ENCODE results near the gene RIMS1.

The RIMS1 gene

DNA sequence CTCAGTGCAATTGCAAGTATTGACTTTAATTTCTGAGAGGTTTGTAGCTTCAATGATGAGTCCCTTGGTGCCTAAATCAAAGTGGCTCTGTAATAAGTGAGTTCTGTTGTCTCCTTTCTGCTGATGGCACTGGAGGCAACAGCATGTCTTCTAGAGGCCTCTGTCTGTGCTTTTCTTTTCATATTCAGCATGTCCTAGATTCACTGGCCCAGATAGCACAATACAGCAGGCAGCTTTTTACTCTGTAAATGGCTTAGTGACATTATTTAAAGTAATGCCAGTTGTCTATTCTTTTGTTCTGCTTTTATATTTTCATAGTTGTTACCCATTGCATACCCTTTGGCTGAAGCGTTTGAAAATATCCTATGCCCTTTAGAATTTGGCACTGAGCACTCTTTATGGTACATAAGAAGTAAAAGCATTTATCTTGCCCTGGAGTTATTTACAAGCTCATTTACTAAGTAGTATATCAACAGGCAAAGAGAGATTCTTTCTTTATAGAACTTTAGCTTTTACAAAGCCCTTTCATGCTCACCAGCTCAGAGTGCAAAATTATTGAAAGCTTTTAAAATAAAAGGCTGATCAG lies 464.0 kb downstream of the RIMS1 start:
- no peak for DNase-seq (ENCODE audit: low read depth)

GRCh38 chr6:72363844-72364740 lies 477.7 kb downstream of the RIMS1 start:
- no peak for DNase-seq (ENCODE audit: low read depth)

GRCh38 chr6:72365773-72366172 lies 479.4 kb downstream of the RIMS1 start:
- DNase-seq (ENCODE audit: low read depth), result no peak

GRCh38 chr6:72367439-72367838 lies 481.1 kb downstream of the RIMS1 start:
- no peak for DNase-seq (ENCODE audit: low read depth)

DNA sequence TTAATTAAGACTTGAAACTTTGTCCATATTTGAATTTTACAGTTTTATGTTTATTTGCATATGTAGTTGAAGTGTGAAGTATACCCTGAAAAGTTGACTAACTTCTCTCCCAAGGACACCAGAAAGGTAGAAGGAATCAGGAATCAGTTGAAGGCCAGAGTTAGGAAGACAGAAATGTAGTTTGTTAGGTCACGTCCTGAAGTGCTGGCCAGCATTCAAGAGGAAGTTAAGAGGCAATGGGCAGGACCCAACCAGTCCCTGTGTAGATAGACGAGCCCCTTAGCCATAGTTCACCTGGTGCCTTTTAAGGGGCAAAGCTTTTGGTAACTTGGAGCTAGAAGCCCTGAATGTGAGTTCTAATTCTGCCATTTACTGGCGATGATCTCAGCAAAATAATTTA lies 485.1 kb downstream of the RIMS1 start:
- no peak for DNase-seq (ENCODE audit: low read depth)

DNA sequence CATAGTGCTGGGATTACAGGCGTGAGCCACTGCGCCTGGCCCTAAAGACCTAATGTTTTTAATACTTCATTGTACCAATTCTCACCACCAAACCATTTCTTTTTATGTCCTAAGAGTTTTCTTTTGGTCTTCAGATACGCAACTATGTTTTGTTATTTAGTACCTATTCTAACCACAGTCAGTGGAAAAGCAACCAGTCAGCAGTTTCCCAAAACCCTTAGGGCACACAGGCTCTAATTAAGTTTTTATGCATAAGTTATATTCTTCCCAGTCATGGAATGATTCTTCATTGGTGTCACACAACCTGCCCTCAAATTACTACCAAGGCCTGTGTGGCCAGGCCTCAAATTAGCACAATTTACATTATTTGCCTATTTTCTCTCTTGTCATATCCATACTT lies 487.8 kb downstream of the RIMS1 start:
- no peak for DNase-seq (ENCODE audit: low read depth)

- no peak for DNase-seq (ENCODE audit: low read depth)
These were observed 488.5 kb downstream of the RIMS1 start for GRCh38 chr6:72374857-72375256.

- DNase-seq (ENCODE audit: low read depth), result no peak
These were observed 490.4 kb downstream of the RIMS1 start for GRCh38 chr6:72376736-72377135.

GRCh38 chr6:72381076-72381475 lies 494.7 kb downstream of the RIMS1 start:
- no peak for DNase-seq (ENCODE audit: low read depth)

DNA sequence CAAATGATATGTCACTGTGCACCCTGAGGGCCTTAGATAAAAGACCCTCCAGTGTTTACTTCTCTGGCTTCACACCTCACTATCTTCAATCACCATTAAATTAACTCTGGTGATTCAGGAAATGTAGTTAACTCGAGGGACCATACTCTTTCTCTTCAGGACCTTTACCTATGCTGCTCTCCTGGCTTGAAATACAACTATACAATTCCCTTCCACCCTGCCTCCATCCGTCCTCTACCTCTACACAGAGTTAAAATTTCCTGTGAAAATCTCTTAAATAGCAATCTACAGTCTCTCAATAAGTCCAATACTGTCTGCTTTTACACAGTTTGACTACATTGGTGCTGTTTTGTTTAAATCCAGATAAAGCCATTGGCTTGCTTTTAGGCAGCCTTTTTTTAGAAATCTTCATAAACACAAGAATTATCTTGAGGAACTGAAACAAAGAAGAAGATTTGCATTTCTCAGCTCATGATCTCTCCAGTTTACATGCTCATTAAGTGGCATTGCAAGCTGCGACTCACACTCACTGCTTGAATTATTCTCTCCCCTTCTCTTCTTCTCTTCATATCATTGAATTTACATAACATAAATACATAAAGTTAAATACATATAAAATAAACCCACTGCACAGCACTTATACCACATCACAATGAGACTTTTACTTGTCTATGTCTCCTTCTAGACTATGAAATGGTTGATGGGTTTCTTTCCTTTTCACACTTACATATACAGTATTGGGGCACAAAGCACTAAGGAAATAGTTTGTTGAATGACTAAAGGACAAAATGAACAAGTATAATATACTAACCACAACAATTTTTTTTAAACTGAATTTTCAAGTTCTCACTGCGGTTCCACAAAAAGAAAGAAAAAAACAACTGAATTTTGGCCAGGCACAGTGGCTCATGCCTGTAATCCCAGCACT lies 496.5 kb downstream of the RIMS1 start:
- no peak for DNase-seq (ENCODE audit: low read depth)

- DNase-seq (ENCODE audit: low read depth), result no peak
These were observed 500.0 kb downstream of the RIMS1 start for GRCh38 chr6:72386324-72386723.

DNA sequence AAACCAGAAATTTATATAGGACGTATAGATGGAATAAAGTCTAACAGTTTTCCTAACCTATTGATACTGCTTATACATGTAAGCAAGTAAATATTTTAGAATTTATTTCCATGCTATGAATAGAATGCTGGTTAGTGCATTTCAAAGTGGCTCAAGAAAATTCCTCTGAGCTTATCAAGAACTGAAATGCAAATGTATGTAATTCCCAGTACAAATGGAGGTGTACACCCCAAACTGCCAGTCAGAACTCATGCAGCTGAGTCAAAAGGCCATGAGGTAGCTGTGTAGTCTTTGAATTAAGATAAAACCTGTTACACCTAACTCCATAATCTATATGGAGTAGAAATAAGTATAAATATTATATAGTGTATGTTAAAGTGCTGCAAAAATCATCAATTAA lies 503.3 kb downstream of the RIMS1 start:
- DNase-seq (ENCODE audit: low read depth), result no peak

GRCh38 chr6:72390548-72390947 lies 504.2 kb downstream of the RIMS1 start:
- DNase-seq (ENCODE audit: low read depth), result no peak

GRCh38 chr6:72401865-72402264 lies 515.5 kb downstream of the RIMS1 start:
- DNase-seq (ENCODE audit: low read depth), result no peak

DNA sequence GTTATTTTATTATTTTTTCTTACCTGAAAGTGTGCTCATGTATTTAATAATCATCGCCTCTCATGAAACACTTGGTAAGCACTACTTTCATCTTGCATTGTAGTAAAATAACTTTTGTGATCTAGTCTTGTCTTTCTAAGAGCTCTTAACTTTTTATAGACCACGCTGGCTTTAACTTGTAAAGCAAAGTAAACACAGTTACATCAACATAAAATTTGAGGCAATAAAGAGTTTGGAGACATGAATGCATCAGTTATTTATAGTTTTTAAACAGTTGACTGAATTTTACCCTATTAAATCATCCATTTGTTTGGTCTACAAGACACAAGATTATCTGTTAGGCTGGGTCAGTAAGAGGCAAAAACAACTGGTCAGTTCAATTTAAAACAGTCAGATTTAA lies 517.1 kb downstream of the RIMS1 start:
- no peak for DNase-seq (ENCODE audit: low read depth)

DNA sequence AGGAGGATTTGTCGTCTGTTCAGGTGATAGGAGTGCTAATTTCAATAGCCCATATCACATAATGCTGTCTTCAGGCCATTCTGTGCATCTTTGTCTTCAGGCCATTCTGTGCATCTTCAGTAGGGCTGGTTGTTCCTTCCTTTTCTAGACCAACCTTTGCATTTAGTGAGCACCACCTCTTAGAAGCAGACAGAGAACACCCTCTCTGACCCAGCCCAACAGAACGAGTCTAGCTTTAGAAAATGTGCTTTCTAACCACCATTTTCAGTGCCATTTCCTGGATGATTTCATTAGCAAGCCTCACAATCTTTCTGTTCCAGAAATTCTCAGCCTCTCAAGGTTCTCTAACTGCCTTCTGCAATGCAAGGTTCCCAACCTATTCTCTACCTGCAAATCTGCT lies 520.2 kb downstream of the RIMS1 start:
- DNase-seq (ENCODE audit: low read depth), result no peak

DNA sequence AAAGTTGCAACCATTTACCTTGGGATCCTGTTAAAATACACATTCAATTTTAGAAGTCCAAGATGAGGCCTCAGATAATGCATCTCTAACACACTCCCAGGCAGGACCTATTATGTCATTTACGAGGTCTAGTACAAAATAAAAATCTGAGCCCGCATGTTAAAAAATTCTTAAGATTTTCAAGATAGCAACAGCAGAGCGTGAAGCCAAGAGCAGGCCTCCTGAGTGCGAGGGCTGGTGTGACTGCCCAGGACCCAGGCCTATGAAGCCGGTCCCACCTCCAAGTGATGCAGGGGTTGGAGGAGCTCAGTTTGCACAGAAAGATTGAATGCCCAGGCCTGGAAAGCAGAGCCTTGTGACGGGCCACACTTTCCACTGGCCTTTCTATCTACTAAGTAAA lies 524.4 kb downstream of the RIMS1 start:
- no peak for DNase-seq (ENCODE audit: low read depth)

DNA sequence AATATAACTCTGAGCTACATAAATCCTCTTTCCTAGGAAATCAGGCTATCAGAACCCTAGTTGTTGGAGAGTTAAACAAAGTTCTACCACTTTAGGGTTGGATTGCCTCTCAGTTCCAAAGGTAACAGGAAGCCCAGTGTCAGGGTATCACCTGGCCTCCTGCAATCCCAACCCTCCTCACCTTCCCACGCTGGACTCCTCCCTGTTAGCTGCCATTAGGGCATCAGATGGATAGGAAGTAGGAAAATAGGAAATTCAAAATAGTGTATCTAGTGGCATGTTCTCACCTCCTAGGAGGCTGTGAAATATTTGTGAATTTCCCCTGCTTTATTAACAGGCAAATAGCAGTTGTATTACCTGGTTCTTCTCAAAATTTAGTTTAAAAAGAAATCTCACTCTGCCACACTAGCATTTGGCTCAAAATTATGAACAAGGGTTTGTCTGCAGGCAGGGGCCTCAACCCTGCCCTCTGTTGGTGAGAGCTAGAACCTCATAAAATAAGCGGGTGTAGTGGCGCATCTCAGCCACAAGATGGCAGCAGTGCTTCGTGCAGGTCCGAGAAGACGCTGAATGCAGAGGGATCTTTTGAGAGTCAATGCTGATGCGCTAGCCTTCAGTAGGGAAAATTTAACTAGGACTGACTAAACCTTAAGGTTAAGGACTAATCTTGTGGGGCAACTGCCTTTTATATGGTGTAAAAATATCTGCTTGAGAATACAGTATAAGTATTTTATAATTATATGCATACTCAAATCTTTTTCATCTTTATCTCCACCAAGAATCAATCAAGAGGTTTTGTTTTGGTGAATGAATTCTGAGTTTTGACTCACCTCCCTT lies 525.7 kb downstream of the RIMS1 start:
- peak; percentile 55 for DNase-seq (ENCODE audit: low read depth)

- DNase-seq (ENCODE audit: low read depth), result no peak
These were observed 526.3 kb downstream of the RIMS1 start for GRCh38 chr6:72412709-72413044.

- DNase-seq (ENCODE audit: low read depth), result no peak
These were observed 527.5 kb downstream of the RIMS1 start for GRCh38 chr6:72413884-72414283.

DNA sequence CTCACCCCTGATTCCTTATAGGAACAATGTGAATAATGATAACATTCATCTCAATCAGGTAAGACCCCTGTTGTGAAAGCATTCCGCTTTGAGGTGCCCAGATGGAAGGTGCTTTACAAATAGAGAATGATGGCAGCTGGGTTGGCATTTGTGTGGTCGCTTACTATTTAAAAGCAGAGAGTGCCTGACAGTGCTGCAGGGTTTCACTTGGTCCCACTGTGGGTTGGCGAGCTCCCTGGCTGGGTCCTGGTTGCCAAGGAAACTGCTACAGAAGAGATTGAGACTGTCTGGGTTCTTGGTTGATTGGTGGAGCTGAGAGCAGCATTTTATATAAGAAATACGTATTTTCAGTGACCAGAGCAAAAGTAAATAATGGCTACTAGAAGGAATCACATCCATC lies 528.3 kb downstream of the RIMS1 start:
- DNase-seq (ENCODE audit: low read depth), result no peak
